Activated CD8-positive, alpha-beta memory T cell treated with anti-CD3 and anti-CD28 coated beads, Interleukin-2, amount 10 ng/mL, durations not matched to agents 7 days and 5 days (primary cell): ENCODE results near the gene C9orf50. TPM values are rescaled to one million over a fixed set of nuclear protein-coding genes. Genes with fewer than 3 reads are reported as not detected.

Experiments
- ATAC-seq: fragments of 150-1000 bp; cut with Tn5 transposase; one replicate; pipeline ENCODE4 v1.10.0; 2021; ENCODE audit warnings: moderate library complexity
- CTCF ChIA-PET: fragments of 350-600 bp; sonication (Branson Sonifier 250); formaldehyde crosslinking; loops from one replicate; lab custom pipeline; 2021; ENCODE audit warnings: antibody characterized with exemption; lab: Charles Lee
- DNase-seq: peaks from one replicate; pipeline ENCODE4 v3.0.0-alpha.2; 2020
- H3K27ac Mint-ChIP-seq: one replicate; pipeline ENCODE4 v1.8.0; 2021; ENCODE audit warnings: mild to moderate bottlenecking, mixed read lengths
- H3K27me3 Mint-ChIP-seq: one replicate; pipeline ENCODE4 v1.8.0; 2021; ENCODE audit warnings: mixed read lengths
- H3K36me3 Mint-ChIP-seq: one replicate; pipeline ENCODE4 v1.8.0; 2021; ENCODE audit warnings: mild to moderate bottlenecking, mixed read lengths
- H3K4me1 Mint-ChIP-seq: one replicate; pipeline ENCODE4 v1.8.0; 2021; ENCODE audit warnings: mixed read lengths
- H3K4me3 Mint-ChIP-seq: one replicate; pipeline ENCODE4 v1.8.0; 2021; ENCODE audit warnings: mild to moderate bottlenecking, moderate library complexity, mixed read lengths
- H3K9me3 Mint-ChIP-seq: one replicate; pipeline ENCODE4 v1.8.0; 2022; ENCODE audit warnings: low read depth, mixed read lengths
- total RNA-seq, 2 experiments: library from RNA; stranded (reverse); gene quantifications; one replicate each; pipeline ENCODE4 v1.2.3, GENCODE V29; 2021

Gene C9orf50
- total RNA-seq, 2 experiments from 2014 or later: not detected

DNA sequence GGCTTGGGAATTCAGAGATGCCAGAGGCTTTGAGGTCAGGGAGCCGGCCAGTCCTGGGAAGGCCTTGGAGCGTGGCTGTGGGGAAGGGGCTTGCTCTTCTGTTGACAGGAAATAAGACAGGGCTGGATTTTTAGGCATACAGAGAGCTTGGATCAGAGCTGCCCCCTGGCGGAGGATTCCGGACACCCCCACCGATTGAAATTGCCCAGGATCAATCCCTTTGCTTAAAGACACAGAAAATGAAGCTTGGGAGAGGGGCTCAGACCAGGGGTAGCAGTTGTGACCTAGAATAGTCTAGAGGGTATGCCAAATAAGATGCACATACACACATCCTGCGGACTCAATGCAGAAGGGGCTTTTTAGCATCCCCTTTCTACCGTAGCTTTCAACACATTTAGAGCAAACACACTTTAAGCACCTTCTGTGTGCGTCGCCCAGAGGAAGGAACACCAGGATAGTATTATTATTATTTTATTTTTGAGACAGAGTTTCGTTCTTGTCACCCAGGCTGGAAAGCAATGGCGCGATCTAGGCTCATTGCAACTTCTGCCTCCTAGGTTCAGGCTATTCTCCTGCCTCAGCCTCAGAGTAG lies 3.4 kb upstream of the C9orf50 start:
- ATAC-seq (no peak), DNase-seq (peak; percentile 82)
- Mint-ChIP-seq H3K36me3 (peaks cover 6% of the 10 kb centered on the region), H3K27ac (peak overlapping the region; percentile 84), H3K4me3 (peak overlapping the region; percentile 49), H3K9me3 (no peaks in the 10 kb centered on the region), H3K4me1 (peaks cover 43% of the 10 kb centered on the region), H3K27me3 (peaks cover 18% of the 10 kb centered on the region)
- CTCF ChIA-PET: interaction anchor here (0.7 to 8.3 kb wide), 27 partner anchors 10 to 512 kb away, joined by 3 to 214 read pairs (median 5); partner anchors contain the start of genes ASB6 and IER5L

DNA sequence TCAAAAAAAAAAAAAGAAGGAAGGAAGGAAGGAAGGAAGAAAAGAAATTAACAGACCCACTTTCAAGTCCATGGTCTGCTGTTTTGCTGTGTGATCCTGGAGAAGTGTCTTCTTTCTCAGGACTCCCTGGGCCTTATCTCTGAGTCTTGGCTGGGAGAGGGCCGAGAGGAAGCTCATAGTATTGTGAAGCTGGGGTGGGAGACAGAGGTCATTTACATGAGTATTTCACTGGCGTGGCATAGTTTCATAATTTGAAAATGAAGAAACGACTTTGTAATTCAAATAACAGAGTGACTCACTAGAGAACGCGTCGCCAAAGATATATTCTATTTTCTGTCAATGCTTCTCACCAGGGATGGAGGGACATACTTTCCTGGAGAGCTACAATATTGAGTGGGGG lies 2.4 kb upstream of the C9orf50 start:
- Mint-ChIP-seq H3K9me3 (no peaks in the 10 kb centered on the region), H3K4me3 (no peak overlapping the region), H3K27me3 (peaks cover 24% of the 10 kb centered on the region), H3K36me3 (peaks cover 11% of the 10 kb centered on the region), H3K27ac (no peak overlapping the region), H3K4me1 (peaks cover 38% of the 10 kb centered on the region)
- no peak for DNase-seq
- CTCF ChIA-PET: interaction anchor here (0.7 to 8.3 kb wide), 12 partner anchors 9 to 511 kb away, joined by 3 to 214 read pairs (median 12); partner anchors contain the start of gene ASB6
- ATAC-seq: no peak

DNA sequence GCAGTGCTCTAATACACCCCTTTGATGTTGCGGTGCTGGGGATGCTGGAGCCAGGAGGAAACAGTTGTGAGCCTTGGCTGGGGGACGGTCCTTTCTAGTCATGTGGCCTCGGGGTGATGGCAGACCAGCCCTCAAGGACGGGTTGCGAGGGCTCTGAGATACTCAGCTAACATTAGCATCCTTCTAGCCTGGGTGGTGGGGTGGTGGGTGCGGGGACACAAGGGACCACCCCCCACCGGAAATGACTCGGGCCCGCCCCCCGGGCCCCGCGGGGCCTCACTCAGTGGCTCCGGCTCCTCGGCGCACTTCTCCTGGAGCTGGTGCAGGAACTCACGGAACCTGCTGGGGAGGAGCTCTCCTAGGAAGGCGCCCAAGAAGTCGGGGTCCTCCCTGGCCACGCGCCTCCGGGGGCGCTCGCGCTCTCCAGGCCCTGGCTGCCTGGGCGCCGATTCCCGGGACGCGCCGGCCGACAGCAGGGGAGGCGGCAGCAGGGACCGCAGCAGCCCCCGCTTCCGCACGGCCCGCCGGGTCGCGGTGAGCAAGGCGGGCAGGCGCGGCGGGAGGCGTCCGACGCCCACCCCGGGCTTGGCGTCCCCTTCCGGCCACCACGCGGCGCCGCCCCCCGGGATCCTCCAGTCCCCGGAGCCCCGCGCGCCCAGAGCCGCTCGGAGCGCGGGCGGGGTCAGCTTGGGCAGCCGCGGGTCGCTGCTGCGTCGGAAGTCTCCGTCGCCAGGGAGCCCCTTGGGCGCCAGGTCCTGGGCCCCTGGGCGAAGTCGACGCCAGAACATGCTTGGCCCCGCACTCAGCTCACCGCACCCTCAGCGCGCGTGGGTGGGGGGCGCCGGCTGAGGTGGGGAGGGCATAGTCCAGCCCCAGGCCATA lies 873 bp downstream of the C9orf50 start:
- peak; percentile 28 for ATAC-seq
- Mint-ChIP-seq H3K9me3 (no peaks in the 10 kb centered on the region), H3K4me1 (peaks cover 16% of the 10 kb centered on the region), H3K27me3 (peaks cover 34% of the 10 kb centered on the region), H3K36me3 (peaks cover 4% of the 10 kb centered on the region), H3K4me3 (no peak overlapping the region), H3K27ac (no peak overlapping the region)
- no peak for DNase-seq
- CTCF ChIA-PET: interaction anchor here (0.8 to 8.3 kb wide), 7 partner anchors 9 to 484 kb away, joined by 3 to 214 read pairs (median 4); no protein-coding TSS in a partner anchor

DNA sequence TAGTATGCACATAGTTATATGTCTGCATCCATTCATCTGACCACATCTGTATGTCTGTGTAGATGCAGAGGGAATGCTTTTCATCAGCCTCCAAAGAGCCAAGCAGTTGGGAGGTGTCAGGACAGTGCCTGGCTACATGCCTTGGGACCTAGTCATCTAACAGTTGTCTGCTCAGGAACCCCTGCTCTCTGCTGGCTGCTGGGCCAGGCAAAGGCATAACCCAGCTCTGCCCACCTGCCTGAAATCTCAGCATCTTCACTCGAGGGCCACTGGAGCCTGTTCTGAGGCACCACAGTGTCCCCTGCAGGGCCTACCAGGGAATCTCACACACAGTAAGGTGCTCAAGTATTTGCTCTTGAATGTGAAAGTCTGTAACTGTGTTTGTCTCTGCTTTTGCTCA lies 3.7 kb downstream of the C9orf50 start:
- H3K36me3 Mint-ChIP-seq: peaks cover 4% of the 10 kb centered on the region
- DNase-seq: peak; percentile 57
- ATAC-seq: no peak
- no peaks in the 10 kb centered on the region for H3K9me3 Mint-ChIP-seq
- peaks cover 34% of the 10 kb centered on the region for H3K27me3 Mint-ChIP-seq
- no peak overlapping the region for H3K27ac Mint-ChIP-seq
- no peak overlapping the region for H3K4me3 Mint-ChIP-seq
- CTCF ChIA-PET: interaction anchor here (1.4 to 7.0 kb wide), 3 partner anchors 8 to 485 kb away, joined by 3 to 73 read pairs (median 6); partner anchors contain the start of gene NTMT1
- H3K4me1 Mint-ChIP-seq: peaks cover 4% of the 10 kb centered on the region

DNA sequence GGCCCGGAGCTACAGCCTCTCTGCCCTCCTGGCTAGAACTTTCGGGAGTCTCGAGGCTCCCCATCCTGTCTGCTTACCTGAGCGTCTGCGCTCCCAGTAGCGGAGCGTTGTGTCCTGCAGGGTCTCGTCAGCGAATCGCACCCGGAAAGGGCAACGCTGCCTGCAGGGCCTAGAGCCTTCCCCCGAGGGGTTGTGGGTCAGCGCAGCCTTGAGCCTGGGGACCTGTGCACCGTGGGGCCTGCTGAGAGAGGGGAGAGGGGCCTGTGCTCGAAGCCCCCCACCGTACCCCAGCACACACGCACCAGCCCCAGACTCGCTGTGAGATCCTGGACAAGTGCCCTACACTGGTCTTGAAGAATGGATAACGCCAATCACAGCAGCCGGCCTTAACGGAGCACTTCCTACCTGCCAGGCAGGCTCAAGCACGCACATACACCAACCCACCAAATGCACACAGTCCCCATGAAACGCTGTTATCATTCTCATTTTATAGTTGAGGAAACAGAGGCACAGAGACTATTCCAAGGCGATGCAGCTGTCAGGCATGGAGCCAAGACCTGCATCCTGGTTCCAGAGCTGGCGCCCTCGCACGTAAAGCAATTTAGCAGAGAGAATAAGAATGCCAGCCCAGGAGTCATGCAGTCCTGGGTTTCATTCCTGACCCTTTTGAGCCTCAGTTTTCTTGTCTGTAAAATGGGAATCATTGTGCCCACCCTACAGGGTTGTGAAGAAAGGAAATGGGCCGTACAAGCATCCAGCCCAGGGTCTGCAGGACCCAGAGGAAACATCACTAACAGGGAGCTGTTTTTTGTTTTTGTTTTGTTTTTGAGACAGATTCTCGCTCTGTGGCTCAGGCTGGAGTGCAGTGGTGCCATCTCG lies 5.3 kb downstream of the C9orf50 start:
- no peak for DNase-seq
- Mint-ChIP-seq H3K27me3 (peaks cover 21% of the 10 kb centered on the region), H3K9me3 (no peaks in the 10 kb centered on the region), H3K4me1 (peaks cover 8% of the 10 kb centered on the region), H3K27ac (no peak overlapping the region), H3K4me3 (no peak overlapping the region), H3K36me3 (peaks cover 4% of the 10 kb centered on the region)
- no peak for ATAC-seq
- CTCF ChIA-PET: interaction anchor here (1.7 to 7.0 kb wide), 4 partner anchors 10 to 484 kb away, joined by 6 to 73 read pairs (median 25); partner anchors contain the start of gene NTMT1

DNA sequence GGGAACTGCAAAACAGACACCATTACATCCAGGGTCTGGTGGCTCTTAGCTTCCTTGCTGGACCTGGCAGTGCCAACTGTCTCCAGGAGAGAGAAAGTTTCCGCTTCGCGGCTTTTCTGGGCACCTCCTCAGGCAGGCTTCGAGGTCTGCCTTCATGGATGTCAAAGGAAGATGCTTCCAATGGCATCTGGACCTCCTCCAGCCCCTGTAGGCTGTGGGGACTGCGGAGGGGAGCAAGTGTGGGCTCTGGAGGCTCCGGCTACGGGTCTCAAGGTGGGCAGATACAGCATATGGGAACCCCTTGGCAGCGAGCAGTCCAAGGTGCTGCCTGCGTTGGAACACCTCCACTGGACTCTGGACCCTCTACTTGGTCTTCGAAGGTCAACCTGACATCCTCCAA lies 6.0 kb downstream of the C9orf50 start:
- no peaks in the 10 kb centered on the region for H3K9me3 Mint-ChIP-seq
- H3K36me3 Mint-ChIP-seq: peaks cover 4% of the 10 kb centered on the region
- CTCF ChIA-PET: interaction anchor here (1.7 to 7.0 kb wide), 5 partner anchors 10 to 483 kb away, joined by 3 to 73 read pairs (median 11); partner anchors contain the start of gene NTMT1
- no peak overlapping the region for H3K27ac Mint-ChIP-seq
- H3K4me1 Mint-ChIP-seq: peaks cover 9% of the 10 kb centered on the region
- DNase-seq: no peak
- no peak for ATAC-seq
- peaks cover 21% of the 10 kb centered on the region for H3K27me3 Mint-ChIP-seq
- no peak overlapping the region for H3K4me3 Mint-ChIP-seq

DNA sequence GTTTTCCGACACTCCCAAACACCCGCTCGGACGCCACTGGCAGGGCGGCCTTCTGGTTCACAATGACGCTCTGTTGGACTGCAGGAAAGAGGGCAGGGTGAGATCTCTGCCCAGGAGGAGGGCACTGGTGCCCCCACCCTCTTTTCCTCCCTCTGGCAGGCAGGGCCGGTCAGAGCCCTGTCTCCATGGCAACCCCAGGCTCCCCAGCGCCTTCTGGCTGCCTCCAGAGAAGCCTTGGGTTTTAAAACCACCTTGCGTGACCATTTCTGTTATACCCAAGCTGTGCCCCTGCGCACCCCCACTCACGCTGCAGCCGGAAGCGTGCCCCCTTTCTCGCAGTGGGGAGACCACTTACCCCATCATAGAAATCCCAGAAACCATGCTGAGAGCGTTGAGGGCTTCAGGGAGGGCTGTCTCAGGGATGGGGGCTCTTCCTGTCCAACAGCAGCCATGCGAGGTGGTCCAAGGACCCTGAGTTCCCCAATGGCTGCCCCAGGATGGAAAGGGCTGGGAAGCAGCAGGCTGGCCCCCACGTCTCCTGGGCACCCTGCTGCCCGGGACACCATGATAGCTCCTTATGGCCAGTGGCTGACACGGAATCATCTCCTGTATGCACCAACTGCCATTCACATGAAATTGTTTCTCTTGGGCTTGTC lies 7.3 kb downstream of the C9orf50 start:
- Mint-ChIP-seq H3K4me1 (peaks cover 12% of the 10 kb centered on the region), H3K36me3 (peaks cover 1% of the 10 kb centered on the region), H3K27ac (no peak overlapping the region), H3K27me3 (peaks cover 11% of the 10 kb centered on the region), H3K9me3 (no peaks in the 10 kb centered on the region), H3K4me3 (no peak overlapping the region)
- ATAC-seq (no peak), DNase-seq (no peak)
- CTCF ChIA-PET: interaction anchor here (0.9 to 7.0 kb wide), 7 partner anchors 12 to 483 kb away, joined by 3 to 73 read pairs (median 11); partner anchors contain the start of gene NTMT1

DNA sequence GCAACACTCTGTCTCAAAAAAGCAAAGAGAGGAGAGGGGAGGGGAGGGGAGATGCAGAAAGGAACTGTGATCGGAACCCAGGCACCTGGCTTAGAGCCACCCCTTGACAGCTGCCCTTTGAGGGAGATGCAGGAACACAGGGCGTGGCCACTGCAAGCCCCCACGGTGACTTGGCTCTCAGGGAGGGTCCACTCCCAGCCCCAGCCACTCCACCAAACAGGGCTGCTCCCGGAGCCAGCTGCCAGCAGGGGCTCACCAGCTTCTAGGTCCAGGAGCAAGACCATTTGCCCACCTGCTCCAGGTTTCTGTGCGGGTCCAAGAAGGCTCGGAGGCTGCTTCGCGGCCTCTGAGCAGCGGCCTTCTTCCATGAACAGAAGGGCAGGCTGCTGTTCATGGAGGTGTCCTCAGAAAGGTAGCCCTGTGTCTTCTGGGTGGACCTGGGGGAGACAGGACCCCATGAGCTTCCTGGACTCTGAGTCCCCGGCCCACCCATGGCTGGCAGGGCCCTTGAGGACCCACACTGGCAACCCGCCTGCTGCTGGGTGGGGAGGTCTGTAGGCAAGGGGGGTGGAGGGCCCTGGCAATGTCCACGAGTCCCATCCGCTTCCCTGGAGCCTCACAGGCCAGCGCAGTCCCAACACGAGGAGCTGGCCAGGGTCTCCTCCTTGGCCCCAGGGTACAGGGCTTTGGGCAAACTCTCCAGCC lies 7.9 kb downstream of the C9orf50 start:
- Mint-ChIP-seq H3K4me1 (peaks cover 18% of the 10 kb centered on the region), H3K9me3 (no peaks in the 10 kb centered on the region), H3K36me3 (no peaks in the 10 kb centered on the region), H3K4me3 (no peak overlapping the region), H3K27ac (no peak overlapping the region), H3K27me3 (peaks cover 8% of the 10 kb centered on the region)
- DNase-seq: no peak
- CTCF ChIA-PET: interaction anchor here (0.5 to 7.0 kb wide), 7 partner anchors 12 to 483 kb away, joined by 3 to 73 read pairs (median 11); partner anchors contain the start of gene NTMT1
- no peak for ATAC-seq

DNA sequence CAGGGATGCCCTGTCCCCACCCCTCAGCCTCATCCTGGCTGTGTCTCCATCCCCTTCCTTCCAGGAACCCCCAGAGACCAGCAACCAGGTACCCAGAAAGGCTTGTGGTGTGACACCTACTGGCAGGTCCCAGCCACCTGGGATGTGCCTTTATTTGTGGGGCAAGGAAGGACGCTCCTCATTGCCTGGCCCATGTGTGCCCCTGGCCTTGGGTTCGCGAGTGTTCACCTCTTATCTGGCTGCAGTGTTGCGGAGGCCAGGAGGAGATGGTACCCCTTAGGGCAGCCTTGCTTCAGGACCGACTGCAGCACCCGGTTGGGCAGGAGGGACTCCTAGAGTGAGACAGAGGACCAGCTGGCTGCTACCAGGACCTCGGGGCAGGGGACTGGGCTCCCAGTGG lies 8.8 kb downstream of the C9orf50 start:
- CTCF ChIA-PET: interaction anchor here (1.1 to 7.0 kb wide), 8 partner anchors 10 to 481 kb away, joined by 3 to 73 read pairs (median 20); partner anchors contain the start of gene NTMT1
- ATAC-seq (no peak), DNase-seq (no peak)
- Mint-ChIP-seq H3K27me3 (peaks cover 4% of the 10 kb centered on the region), H3K9me3 (no peaks in the 10 kb centered on the region), H3K4me1 (peaks cover 25% of the 10 kb centered on the region), H3K36me3 (no peaks in the 10 kb centered on the region), H3K27ac (no peak overlapping the region), H3K4me3 (no peak overlapping the region)

DNA sequence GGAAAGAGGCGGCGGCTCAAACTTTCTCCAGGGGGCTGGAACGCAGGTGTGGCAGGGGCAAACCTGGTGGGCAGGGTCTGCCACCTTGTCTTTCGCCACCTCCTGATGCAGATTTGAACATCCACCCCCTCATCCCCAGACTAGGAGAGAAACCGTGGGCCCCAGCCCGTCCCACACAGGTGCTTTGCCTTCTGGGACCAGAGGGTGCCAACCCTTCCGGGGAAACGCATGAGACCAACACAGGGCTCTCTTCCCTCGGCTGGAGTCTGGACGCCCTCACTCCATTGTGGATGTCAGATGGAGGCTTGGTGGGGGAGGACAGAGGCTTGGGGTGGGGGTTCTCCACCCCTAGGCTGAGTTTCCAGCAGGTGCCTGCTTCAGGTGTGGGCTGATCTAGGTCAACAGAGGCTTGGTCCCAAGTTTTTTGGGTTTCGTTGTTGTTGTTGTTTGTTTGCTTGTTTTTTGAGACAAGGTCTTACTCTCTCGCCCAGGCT lies 9.5 kb downstream of the C9orf50 start:
- Mint-ChIP-seq H3K36me3 (no peaks in the 10 kb centered on the region), H3K27me3 (peaks cover 4% of the 10 kb centered on the region), H3K27ac (no peak overlapping the region), H3K4me3 (no peak overlapping the region), H3K9me3 (no peaks in the 10 kb centered on the region), H3K4me1 (peaks cover 32% of the 10 kb centered on the region)
- ATAC-seq (no peak), DNase-seq (no peak)
- CTCF ChIA-PET: interaction anchor here (0.9 to 7.0 kb wide), 22 partner anchors 9 to 480 kb away, joined by 3 to 73 read pairs (median 5); partner anchors contain the start of genes C9orf50, IER5L and NTMT1

DNA sequence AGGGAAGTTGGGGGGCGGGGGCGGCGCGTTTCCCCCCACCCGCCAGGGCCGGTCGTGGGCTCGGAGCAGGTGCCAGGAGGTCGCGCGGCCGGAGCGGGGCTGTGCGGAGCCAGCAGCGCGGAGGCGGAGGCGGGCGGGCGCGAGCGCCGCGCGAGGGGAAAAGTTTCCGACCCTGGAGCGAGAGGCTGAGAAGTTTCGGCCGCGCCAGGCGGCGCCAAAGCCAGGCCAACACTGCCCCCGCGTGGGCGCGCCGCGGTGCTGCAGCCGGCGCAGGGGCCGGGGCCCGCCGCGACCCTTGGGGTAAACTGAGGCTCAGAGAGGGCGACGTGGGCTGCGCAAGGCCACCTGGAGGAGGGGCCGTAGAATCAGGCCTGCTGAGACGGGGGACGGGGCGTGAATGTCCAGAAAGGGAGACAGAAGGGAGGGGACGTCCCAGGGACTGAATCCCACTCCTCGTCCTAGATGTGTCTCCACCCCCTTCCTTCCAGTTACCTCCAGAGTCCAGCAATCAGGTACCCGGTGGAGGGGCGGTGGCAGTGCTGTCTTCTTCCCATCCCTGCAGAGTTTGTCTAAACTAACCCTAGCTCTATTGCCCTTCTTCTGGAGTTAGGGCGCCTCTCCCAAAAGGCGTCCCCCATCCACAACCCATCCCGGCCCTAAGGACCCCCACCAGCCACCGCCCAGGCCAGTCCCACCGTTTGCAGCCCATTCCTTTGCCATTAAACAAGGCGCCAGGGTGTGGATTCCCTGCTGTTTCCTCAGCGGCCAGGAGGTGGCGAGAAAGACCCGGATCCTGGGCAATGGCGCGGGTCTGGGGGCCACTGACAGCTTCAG lies 10.2 kb downstream of the C9orf50 start:
- ATAC-seq (peak; percentile 77), DNase-seq (peak; percentile 78)
- Mint-ChIP-seq H3K36me3 (no peaks in the 10 kb centered on the region), H3K9me3 (no peaks in the 10 kb centered on the region), H3K4me1 (peaks cover 39% of the 10 kb centered on the region), H3K27ac (peak overlapping the region; percentile 69), H3K4me3 (peak overlapping the region; percentile 53), H3K27me3 (peaks cover 4% of the 10 kb centered on the region)
- CTCF ChIA-PET: interaction anchor here (0.9 to 7.0 kb wide), 22 partner anchors 10 to 480 kb away, joined by 3 to 73 read pairs (median 5); partner anchors contain the start of genes C9orf50, IER5L and NTMT1
